ENCODE data around the gene KIAA1328. TPM values are rescaled to one million over a fixed set of nuclear protein-coding genes. Genes with fewer than 3 reads are reported as not detected.
A peak's percentile ranks its signal among the peaks of the same experiment; 100 is the strongest.

The KIAA1328 gene
- total and polyA plus RNA-seq, 2 donors (not counting 3 experiments of a cell fraction or from before 2014, with no cell fraction given): 2.7 to 6.5 TPM

GRCh38 chr18:36851202-36851590 lies 22.3 kb downstream of the KIAA1328 start:
- Histone ChIP-seq H3K79me2 (ENCODE audit: control insufficient read depth, insufficient read depth, low read length) (no peaks in the 10 kb centered on the region), H3K4me3 (replicated peaks in 1 of 3; ENCODE audit: insufficient read depth in 1 of 3, low read depth in 1 of 3, low read length in 3 of 3) (no peak overlapping the region), H3K4me2 (ENCODE audit: insufficient read depth, low read length) (no peak overlapping the region), H3K9me3 (replicated peaks; ENCODE audit: control insufficient read depth, insufficient read depth, low read length) (no peaks in the 10 kb centered on the region), H3K36me3 (ENCODE audit: control insufficient read depth in 2 of 2, extremely low read depth in 1 of 2, insufficient read depth in 2 of 2, low read length in 2 of 2) (no peaks in the 10 kb centered on the region), H3K27me3 (ENCODE audit: control insufficient read depth in 2 of 2, insufficient read depth in 2 of 2, low read length in 2 of 2) (no peaks in the 10 kb centered on the region), H3K9me1 (replicated peaks; ENCODE audit: control insufficient read depth, extremely low read depth, insufficient read depth, low read length) (no peaks in the 10 kb centered on the region), H3K27ac (ENCODE audit: insufficient read depth, low read depth, low read length) (no peak overlapping the region), H3K9ac (replicated peaks; ENCODE audit: extremely low read depth, insufficient read depth, low read length) (no peak overlapping the region), H2AFZ (ENCODE audit: low read depth, low read length) (no peak overlapping the region), H3K4me1 (ENCODE audit: control insufficient read depth, extremely low read depth, insufficient read depth, low read length) (peaks cover 10% of the 10 kb centered on the region), H4K20me1 (replicated peaks; ENCODE audit: control insufficient read depth, extremely low read depth, insufficient read depth, low read length) (no peaks in the 10 kb centered on the region)
- dilution Hi-C loops (cut with MboI; ENCODE audit: extremely low pct_ligation_motif_present, low sequenced_read_pairs): no loop called here
- FAIRE-seq (no peak), DNase-seq (ENCODE audit: low read depth, low spot score) (peak; percentile 17)
- ChIA-PET CTCF (interaction anchor here (1.5 to 2.2 kb wide), 3 partner anchors 14 to 22 kb away, joined by 3 to 9 read pairs (median 4); partner anchors contain the start of genes KIAA1328 and TPGS2), POLR2A (no interaction called here)
- BruUV-seq (replicated peaks): no TSS peak
- intact Hi-C loops (cut with micrococcal nuclease): no loop called here
- no peak for TF ChIP-seq POLR2A (IDR thresholded peaks at IDR 0.05; ENCODE audit: low read depth, low read length)
- TF ChIP-seq JUN (IDR thresholded peaks at IDR 0.05; ENCODE audit: borderline replicate concordance, insufficient read depth, insufficient read length, low read depth): no peak
- TF ChIP-seq FOS (IDR thresholded peaks at IDR 0.05; ENCODE audit: borderline replicate concordance, insufficient read depth, low read length): no peak
- TF ChIP-seq, protein P1, sequence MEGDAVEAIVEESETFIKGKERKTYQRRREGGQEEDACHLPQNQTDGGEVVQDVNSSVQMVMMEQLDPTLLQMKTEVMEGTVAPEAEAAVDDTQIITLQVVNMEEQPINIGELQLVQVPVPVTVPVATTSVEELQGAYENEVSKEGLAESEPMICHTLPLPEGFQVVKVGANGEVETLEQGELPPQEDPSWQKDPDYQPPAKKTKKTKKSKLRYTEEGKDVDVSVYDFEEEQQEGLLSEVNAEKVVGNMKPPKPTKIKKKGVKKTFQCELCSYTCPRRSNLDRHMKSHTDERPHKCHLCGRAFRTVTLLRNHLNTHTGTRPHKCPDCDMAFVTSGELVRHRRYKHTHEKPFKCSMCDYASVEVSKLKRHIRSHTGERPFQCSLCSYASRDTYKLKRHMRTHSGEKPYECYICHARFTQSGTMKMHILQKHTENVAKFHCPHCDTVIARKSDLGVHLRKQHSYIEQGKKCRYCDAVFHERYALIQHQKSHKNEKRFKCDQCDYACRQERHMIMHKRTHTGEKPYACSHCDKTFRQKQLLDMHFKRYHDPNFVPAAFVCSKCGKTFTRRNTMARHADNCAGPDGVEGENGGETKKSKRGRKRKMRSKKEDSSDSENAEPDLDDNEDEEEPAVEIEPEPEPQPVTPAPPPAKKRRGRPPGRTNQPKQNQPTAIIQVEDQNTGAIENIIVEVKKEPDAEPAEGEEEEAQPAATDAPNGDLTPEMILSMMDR (IDR thresholded peaks at IDR 0.05; ENCODE audit: extremely low read depth in 1 of 2, insufficient read depth in 1 of 2, low read depth in 1 of 2, low read length in 2 of 2): no peak
- TF ChIP-seq, protein P2, sequence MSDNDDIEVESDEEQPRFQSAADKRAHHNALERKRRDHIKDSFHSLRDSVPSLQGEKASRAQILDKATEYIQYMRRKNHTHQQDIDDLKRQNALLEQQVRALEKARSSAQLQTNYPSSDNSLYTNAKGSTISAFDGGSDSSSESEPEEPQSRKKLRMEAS (IDR thresholded peaks at IDR 0.05; ENCODE audit: insufficient read depth, insufficient read length): no peak
- TF ChIP-seq MYC (IDR thresholded peaks at IDR 0.05; ENCODE audit: low read depth, low read length): no peak
- no peak for TF ChIP-seq POLR2AphosphoS5 (IDR thresholded peaks at IDR 0.05; ENCODE audit: insufficient read depth, low read depth, low read length)
- no peak for TF ChIP-seq EZH2 (IDR thresholded peaks at IDR 0.05; ENCODE audit: borderline replicate concordance, low read depth, low read length, severe bottlenecking)
- TF ChIP-seq GATA2 (IDR thresholded peaks at IDR 0.05; ENCODE audit: insufficient read depth, insufficient read length, low read depth, low read length): no peak
